ENCODE data around the gene KRT38. TPM values are rescaled to one million over a fixed set of nuclear protein-coding genes. Genes with fewer than 3 reads are reported as not detected.

Gene KRT38
- total and polyA plus RNA-seq, 2 of the 8 experiments (the other 6 are each of a cell fraction or from before 2014, with no cell fraction given) = not detected

- Histone ChIP-seq H3K23me2 (ENCODE audit: low read depth, low read length) (no peaks in the 10 kb centered on the region), H3K27ac (ENCODE audit: low read depth, low read length) (no peak overlapping the region; the same call in 1 of the 2 replicates), H3K4ac (replicated peaks; ENCODE audit: insufficient read length, low read depth, low read length) (no peak overlapping the region), H3K4me3 (ENCODE audit: extremely low read depth in 1 of 4, insufficient read depth in 2 of 4, low read depth in 3 of 4, low read length in 4 of 4) (no peak overlapping the region), H3K56ac (replicated peaks; ENCODE audit: insufficient read length, low read depth, low read length) (no peak overlapping the region), H3K4me1 (replicated peaks in 1 of 4; ENCODE audit: control insufficient read depth in 3 of 4, insufficient read depth in 4 of 4, low read length in 3 of 4) (peaks cover 0 to 7% (median 0%) of the 10 kb centered on the region in 4 experiments; a peak in 4 of 7 replicates), H2BK12ac (ENCODE audit: low read depth, low read length) (no peak overlapping the region), H2AK5ac (ENCODE audit: low read depth, low read length) (no peak overlapping the region), H3K9ac (replicated peaks in 1 of 4; ENCODE audit: extremely low read depth in 1 of 4, low read depth in 3 of 4, low read length in 3 of 4) (no peak overlapping the region), H3K9me3 (ENCODE audit: insufficient read depth in 2 of 2, low read depth in 1 of 2, low read length in 1 of 2) (no peaks in the 10 kb centered on the region), H3K79me2 (ENCODE audit: control insufficient read depth in 1 of 2, insufficient read depth in 2 of 2, low read length in 2 of 2) (no peaks in the 10 kb centered on the region), H2BK15ac (ENCODE audit: low read length) (no peak overlapping the region), H2BK20ac (ENCODE audit: low read length) (no peak overlapping the region), H3K36me3 (ENCODE audit: control insufficient read depth in 2 of 4, insufficient read depth in 4 of 4, low read length in 3 of 4) (no peaks in the 10 kb centered on the region), H4K91ac (replicated peaks; ENCODE audit: insufficient read length, low read length) (no peak overlapping the region), H2AFZ (ENCODE audit: low read length) (no peak overlapping the region), H3K18ac (ENCODE audit: extremely low read depth, low read length) (no peak overlapping the region), H3K23ac (ENCODE audit: insufficient read length) (no peak overlapping the region), H3K79me1 (ENCODE audit: low read depth, low read length) (no peaks in the 10 kb centered on the region), H4K8ac (ENCODE audit: extremely low read depth, insufficient read depth, low read length) (no peak overlapping the region), H2BK120ac (replicated peaks; ENCODE audit: low read depth, low read length) (no peak overlapping the region), H2BK5ac (ENCODE audit: low read depth, low read length) (no peak overlapping the region), H4K5ac (ENCODE audit: insufficient read length, low read depth, low read length) (no peak overlapping the region), H3K14ac (ENCODE audit: insufficient read length) (no peak overlapping the region), H3K4me2 (ENCODE audit: insufficient read depth in 1 of 2, low read depth in 2 of 2, low read length in 2 of 2) (no peak overlapping the region), H4K20me1 (replicated peaks in 1 of 2; ENCODE audit: control insufficient read depth in 1 of 2, insufficient read depth in 2 of 2, low read length in 2 of 2) (no peaks in the 10 kb centered on the region), H3K27me3 (replicated peaks in 1 of 4; ENCODE audit: control insufficient read depth in 3 of 4, extremely low read depth in 1 of 4, insufficient read depth in 3 of 4, low read length in 3 of 4) (no peaks in the 10 kb centered on the region; a peak in 2 of 7 replicates)
- ChIA-PET CTCF (ENCODE audit: partially characterized antibody) (interaction anchor here (0.5 to 3.8 kb wide), 43 partner anchors 8 to 563 kb away, joined by 3 to 51 read pairs (median 4); partner anchors contain the start of genes KRT19, KRT33B and KRT38), POLR2A (ENCODE audit: partially characterized antibody) (no interaction called here)
- FAIRE-seq = no peak
- 86% methylated on average over 7 of the region's 7 CpGs; no CpG with 5 or more reads in 1 of the 2 experiments for WGBS, 2 experiments (ENCODE audit: extremely low coverage in 1 of 2, insufficient coverage in 1 of 2, insufficient read length in 1 of 2, insufficient replicate concordance in 2 of 2, low coverage in 1 of 2, low lambda C conversion rate in 2 of 2, missing lambda C conversion rate in 1 of 2)
- no peak for DNase-seq (ENCODE audit: low read depth in 1 of 2, low spot score in 2 of 2)
- no peak for TF ChIP-seq CEBPB (IDR thresholded peaks at IDR 0.05; ENCODE audit: low read depth, low read length)
- no peak for TF ChIP-seq EP300 (IDR thresholded peaks at IDR 0.05; ENCODE audit: borderline replicate concordance in 1 of 2, low read depth in 2 of 2, low read length in 2 of 2)
- no peak for TF ChIP-seq SIRT6 (IDR thresholded peaks at IDR 0.05; ENCODE audit: low read length)
- TF ChIP-seq CTBP2 (IDR thresholded peaks at IDR 0.05; ENCODE audit: borderline replicate concordance, insufficient read depth, insufficient read length, low read length) = no peak
- TF ChIP-seq SP4 (IDR thresholded peaks at IDR 0.05; ENCODE audit: low read length) = no peak
These were observed 22.5 kb downstream of the KRT38 start for GRCh38 chr17:41418116-41418860.

Data from H1 (cell line).